ENCODE measurements around the gene MEGF11.

MEGF11 gene

GRCh38 chr15:65906396-65906795, 347.2 kb downstream of the MEGF11 start:
- no peak overlapping the region for H3K56ac ChIP-seq (ENCODE audit: low read length)
- H3K9ac ChIP-seq (ENCODE audit: low read length): no peak overlapping the region
- no peak overlapping the region for H2BK15ac ChIP-seq (replicated peaks; ENCODE audit: low read depth)
- no peaks in the 10 kb centered on the region for H3K79me2 ChIP-seq (ENCODE audit: control insufficient read depth, insufficient read depth, low read length)
- peaks cover 2% of the 10 kb centered on the region for H3K36me3 ChIP-seq (ENCODE audit: control insufficient read depth, insufficient read depth, low read length)
- no peak overlapping the region for H2AK5ac ChIP-seq (ENCODE audit: low read length)
- H3K4me3 ChIP-seq (ENCODE audit: low read length): no peak overlapping the region
- WGBS (ENCODE audit: extremely low coverage, insufficient coverage, low lambda C conversion rate): no CpG with 5 or more reads among the region's 1 CpG
- H4K5ac ChIP-seq (ENCODE audit: low read length): no peak overlapping the region
- H3K27ac ChIP-seq (ENCODE audit: low read depth, low read length): no peak overlapping the region
- no peak overlapping the region for H2BK120ac ChIP-seq (ENCODE audit: low read depth, low read length)
- H3K4ac ChIP-seq (ENCODE audit: low read depth, low read length): no peak overlapping the region
- H3K27me3 ChIP-seq (ENCODE audit: insufficient read depth, low read length, poor library complexity): no peaks in the 10 kb centered on the region
- no peak overlapping the region for H4K8ac ChIP-seq (ENCODE audit: low read depth, low read length)
- peak; percentile 67 for DNase-seq
- H3K4me2 ChIP-seq (ENCODE audit: low read length): no peak overlapping the region
- H3K18ac ChIP-seq (ENCODE audit: low read length): no peak overlapping the region
- no peak overlapping the region for H3K23ac ChIP-seq (ENCODE audit: low read length)
- H3K4me1 ChIP-seq (ENCODE audit: control insufficient read depth, low read depth, low read length): no peaks in the 10 kb centered on the region
- H3K79me1 ChIP-seq (ENCODE audit: low read length): no peaks in the 10 kb centered on the region
- H2BK5ac ChIP-seq (ENCODE audit: low read length): no peak overlapping the region

- no CpG with 5 or more reads among the region's 4 CpGs for WGBS (ENCODE audit: extremely low coverage, insufficient coverage, low lambda C conversion rate)
- H3K79me1 ChIP-seq (ENCODE audit: low read length): no peaks in the 10 kb centered on the region
- H3K9ac ChIP-seq (ENCODE audit: low read length): no peak overlapping the region
- peaks cover 2% of the 10 kb centered on the region for H3K36me3 ChIP-seq (ENCODE audit: control insufficient read depth, insufficient read depth, low read length)
- no peak overlapping the region for H2AK5ac ChIP-seq (ENCODE audit: low read length)
- no peaks in the 10 kb centered on the region for H3K4me1 ChIP-seq (ENCODE audit: control insufficient read depth, low read depth, low read length)
- H3K79me2 ChIP-seq (ENCODE audit: control insufficient read depth, insufficient read depth, low read length): no peaks in the 10 kb centered on the region
- no peak overlapping the region for H4K8ac ChIP-seq (ENCODE audit: low read depth, low read length)
- no peak overlapping the region for H3K4me2 ChIP-seq (ENCODE audit: low read length)
- H3K27ac ChIP-seq (ENCODE audit: low read depth, low read length): no peak overlapping the region
- no peak overlapping the region for H3K4ac ChIP-seq (ENCODE audit: low read depth, low read length)
- no peak overlapping the region for H3K56ac ChIP-seq (ENCODE audit: low read length)
- H2BK5ac ChIP-seq (ENCODE audit: low read length): no peak overlapping the region
- no peak overlapping the region for H2BK120ac ChIP-seq (ENCODE audit: low read depth, low read length)
- DNase-seq: no peak
- H3K27me3 ChIP-seq (ENCODE audit: insufficient read depth, low read length, poor library complexity): no peaks in the 10 kb centered on the region
- no peak overlapping the region for H3K23ac ChIP-seq (ENCODE audit: low read length)
- H4K5ac ChIP-seq (ENCODE audit: low read length): no peak overlapping the region
- H2BK15ac ChIP-seq (replicated peaks; ENCODE audit: low read depth): no peak overlapping the region
- H3K4me3 ChIP-seq (ENCODE audit: low read length): no peak overlapping the region
- no peak overlapping the region for H3K18ac ChIP-seq (ENCODE audit: low read length)
Observed at GRCh38 chr15:65904301-65904700, 349.2 kb downstream of the MEGF11 start.

- H2BK5ac ChIP-seq (ENCODE audit: low read length): no peak overlapping the region
- H3K9ac ChIP-seq (ENCODE audit: low read length): no peak overlapping the region
- H3K27me3 ChIP-seq (ENCODE audit: insufficient read depth, low read length, poor library complexity): no peaks in the 10 kb centered on the region
- no peak overlapping the region for H3K27ac ChIP-seq (ENCODE audit: low read depth, low read length)
- H3K4me3 ChIP-seq (ENCODE audit: low read length): no peak overlapping the region
- no peak overlapping the region for H2BK15ac ChIP-seq (replicated peaks; ENCODE audit: low read depth)
- WGBS (ENCODE audit: extremely low coverage, insufficient coverage, low lambda C conversion rate): no CpG with 5 or more reads among the region's 6 CpGs
- no peaks in the 10 kb centered on the region for H3K79me2 ChIP-seq (ENCODE audit: control insufficient read depth, insufficient read depth, low read length)
- H3K18ac ChIP-seq (ENCODE audit: low read length): no peak overlapping the region
- H2AK5ac ChIP-seq (ENCODE audit: low read length): no peak overlapping the region
- H3K79me1 ChIP-seq (ENCODE audit: low read length): no peaks in the 10 kb centered on the region
- peaks cover 2% of the 10 kb centered on the region for H3K36me3 ChIP-seq (ENCODE audit: control insufficient read depth, insufficient read depth, low read length)
- no peak overlapping the region for H3K4ac ChIP-seq (ENCODE audit: low read depth, low read length)
- no peak overlapping the region for H2BK120ac ChIP-seq (ENCODE audit: low read depth, low read length)
- no peak overlapping the region for H3K56ac ChIP-seq (ENCODE audit: low read length)
- no peak overlapping the region for H3K4me2 ChIP-seq (ENCODE audit: low read length)
- no peak overlapping the region for H4K8ac ChIP-seq (ENCODE audit: low read depth, low read length)
- H3K4me1 ChIP-seq (ENCODE audit: control insufficient read depth, low read depth, low read length): no peaks in the 10 kb centered on the region
- no peak overlapping the region for H3K23ac ChIP-seq (ENCODE audit: low read length)
- H4K5ac ChIP-seq (ENCODE audit: low read length): no peak overlapping the region
- peak; percentile 73 for DNase-seq
Observed at GRCh38 chr15:65903296-65904073, 350.1 kb downstream of the MEGF11 start.

GRCh38 chr15:65902373-65902772, 351.2 kb downstream of the MEGF11 start:
- Histone ChIP-seq H2BK5ac (ENCODE audit: low read length) (no peak overlapping the region), H4K5ac (ENCODE audit: low read length) (no peak overlapping the region), H2BK120ac (ENCODE audit: low read depth, low read length) (no peak overlapping the region), H3K4ac (ENCODE audit: low read depth, low read length) (no peak overlapping the region), H2BK15ac (replicated peaks; ENCODE audit: low read depth) (no peak overlapping the region), H3K23ac (ENCODE audit: low read length) (no peak overlapping the region), H3K79me2 (ENCODE audit: control insufficient read depth, insufficient read depth, low read length) (no peaks in the 10 kb centered on the region), H3K27me3 (ENCODE audit: insufficient read depth, low read length, poor library complexity) (no peaks in the 10 kb centered on the region), H3K18ac (ENCODE audit: low read length) (no peak overlapping the region), H3K9ac (ENCODE audit: low read length) (no peak overlapping the region), H3K56ac (ENCODE audit: low read length) (no peak overlapping the region), H3K4me3 (ENCODE audit: low read length) (no peak overlapping the region), H2AK5ac (ENCODE audit: low read length) (no peak overlapping the region), H3K4me2 (ENCODE audit: low read length) (no peak overlapping the region), H3K27ac (ENCODE audit: low read depth, low read length) (no peak overlapping the region), H3K79me1 (ENCODE audit: low read length) (no peaks in the 10 kb centered on the region), H3K4me1 (ENCODE audit: control insufficient read depth, low read depth, low read length) (no peaks in the 10 kb centered on the region), H4K8ac (ENCODE audit: low read depth, low read length) (no peak overlapping the region), H3K36me3 (ENCODE audit: control insufficient read depth, insufficient read depth, low read length) (no peaks in the 10 kb centered on the region)
- peak; percentile 86 for DNase-seq
- no CpG with 5 or more reads among the region's 1 CpG for WGBS (ENCODE audit: extremely low coverage, insufficient coverage, low lambda C conversion rate)

GRCh38 chr15:65901836-65902235, 351.7 kb downstream of the MEGF11 start:
- H3K4me2 ChIP-seq (ENCODE audit: low read length): no peak overlapping the region
- no peaks in the 10 kb centered on the region for H3K4me1 ChIP-seq (ENCODE audit: control insufficient read depth, low read depth, low read length)
- no peak overlapping the region for H2BK5ac ChIP-seq (ENCODE audit: low read length)
- H2AK5ac ChIP-seq (ENCODE audit: low read length): no peak overlapping the region
- H3K18ac ChIP-seq (ENCODE audit: low read length): no peak overlapping the region
- H3K23ac ChIP-seq (ENCODE audit: low read length): no peak overlapping the region
- H4K8ac ChIP-seq (ENCODE audit: low read depth, low read length): no peak overlapping the region
- no peak overlapping the region for H2BK15ac ChIP-seq (replicated peaks; ENCODE audit: low read depth)
- no CpG with 5 or more reads among the region's 3 CpGs for WGBS (ENCODE audit: extremely low coverage, insufficient coverage, low lambda C conversion rate)
- no peak for DNase-seq
- no peaks in the 10 kb centered on the region for H3K79me1 ChIP-seq (ENCODE audit: low read length)
- no peak overlapping the region for H3K4me3 ChIP-seq (ENCODE audit: low read length)
- no peak overlapping the region for H2BK120ac ChIP-seq (ENCODE audit: low read depth, low read length)
- no peak overlapping the region for H4K5ac ChIP-seq (ENCODE audit: low read length)
- no peak overlapping the region for H3K56ac ChIP-seq (ENCODE audit: low read length)
- H3K36me3 ChIP-seq (ENCODE audit: control insufficient read depth, insufficient read depth, low read length): no peaks in the 10 kb centered on the region
- H3K9ac ChIP-seq (ENCODE audit: low read length): no peak overlapping the region
- no peak overlapping the region for H3K27ac ChIP-seq (ENCODE audit: low read depth, low read length)
- H3K4ac ChIP-seq (ENCODE audit: low read depth, low read length): no peak overlapping the region
- no peaks in the 10 kb centered on the region for H3K27me3 ChIP-seq (ENCODE audit: insufficient read depth, low read length, poor library complexity)
- H3K79me2 ChIP-seq (ENCODE audit: control insufficient read depth, insufficient read depth, low read length): no peaks in the 10 kb centered on the region

GRCh38 chr15:65901336-65901735, 352.2 kb downstream of the MEGF11 start:
- Histone ChIP-seq H3K23ac (ENCODE audit: low read length) (no peak overlapping the region), H3K18ac (ENCODE audit: low read length) (no peak overlapping the region), H2BK5ac (ENCODE audit: low read length) (no peak overlapping the region), H3K27ac (ENCODE audit: low read depth, low read length) (no peak overlapping the region), H2BK120ac (ENCODE audit: low read depth, low read length) (no peak overlapping the region), H3K4ac (ENCODE audit: low read depth, low read length) (no peak overlapping the region), H4K8ac (ENCODE audit: low read depth, low read length) (no peak overlapping the region), H3K36me3 (ENCODE audit: control insufficient read depth, insufficient read depth, low read length) (no peaks in the 10 kb centered on the region), H3K79me1 (ENCODE audit: low read length) (no peaks in the 10 kb centered on the region), H3K4me3 (ENCODE audit: low read length) (no peak overlapping the region), H4K5ac (ENCODE audit: low read length) (no peak overlapping the region), H3K79me2 (ENCODE audit: control insufficient read depth, insufficient read depth, low read length) (no peaks in the 10 kb centered on the region), H3K4me1 (ENCODE audit: control insufficient read depth, low read depth, low read length) (no peaks in the 10 kb centered on the region), H3K27me3 (ENCODE audit: insufficient read depth, low read length, poor library complexity) (no peaks in the 10 kb centered on the region), H3K4me2 (ENCODE audit: low read length) (no peak overlapping the region), H2AK5ac (ENCODE audit: low read length) (no peak overlapping the region), H3K9ac (ENCODE audit: low read length) (no peak overlapping the region), H3K56ac (ENCODE audit: low read length) (no peak overlapping the region), H2BK15ac (replicated peaks; ENCODE audit: low read depth) (no peak overlapping the region)
- WGBS (ENCODE audit: extremely low coverage, insufficient coverage, low lambda C conversion rate): no CpG with 5 or more reads among the region's 2 CpGs
- no peak for DNase-seq
